GM18507 (cell line): Measurements from ENCODE around the gene DTNB.

ENCODE experiments used
- DNase-seq: peaks from one replicate; pipeline ENCODE4 v3.0.0; 2011; ENCODE audit warnings: low read depth; ENCODE audit not compliant: insufficient read length; ENCODE audit errors: extremely low spot score
- FAIRE-seq: peaks from 2 replicates; lab custom pipeline; 2011; peaks lifted over from hg19 to GRCh38; lab: Jason Lieb, UNC

The DTNB gene

DNA sequence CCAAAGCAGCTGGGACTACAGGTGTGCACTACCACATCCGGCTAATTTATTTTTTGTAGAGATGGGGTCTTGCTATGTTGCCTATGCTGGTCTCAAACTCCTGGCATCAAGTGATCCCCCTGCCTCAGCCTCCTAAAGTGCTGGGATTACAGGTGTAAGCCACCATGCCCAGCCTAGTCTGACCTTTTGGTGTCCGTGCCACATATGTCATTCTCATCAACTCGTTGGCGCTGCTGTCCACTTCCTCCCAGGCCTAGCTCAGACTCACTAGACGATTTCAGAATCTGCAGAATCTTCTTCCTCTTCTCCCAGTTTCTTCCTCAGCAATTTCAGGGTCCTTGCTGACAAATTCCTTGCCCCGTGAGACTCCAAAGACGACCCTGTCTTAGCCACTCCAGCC lies 291.9 kb downstream of the DTNB start:
- no peak for FAIRE-seq
- DNase-seq = no peak

DNA sequence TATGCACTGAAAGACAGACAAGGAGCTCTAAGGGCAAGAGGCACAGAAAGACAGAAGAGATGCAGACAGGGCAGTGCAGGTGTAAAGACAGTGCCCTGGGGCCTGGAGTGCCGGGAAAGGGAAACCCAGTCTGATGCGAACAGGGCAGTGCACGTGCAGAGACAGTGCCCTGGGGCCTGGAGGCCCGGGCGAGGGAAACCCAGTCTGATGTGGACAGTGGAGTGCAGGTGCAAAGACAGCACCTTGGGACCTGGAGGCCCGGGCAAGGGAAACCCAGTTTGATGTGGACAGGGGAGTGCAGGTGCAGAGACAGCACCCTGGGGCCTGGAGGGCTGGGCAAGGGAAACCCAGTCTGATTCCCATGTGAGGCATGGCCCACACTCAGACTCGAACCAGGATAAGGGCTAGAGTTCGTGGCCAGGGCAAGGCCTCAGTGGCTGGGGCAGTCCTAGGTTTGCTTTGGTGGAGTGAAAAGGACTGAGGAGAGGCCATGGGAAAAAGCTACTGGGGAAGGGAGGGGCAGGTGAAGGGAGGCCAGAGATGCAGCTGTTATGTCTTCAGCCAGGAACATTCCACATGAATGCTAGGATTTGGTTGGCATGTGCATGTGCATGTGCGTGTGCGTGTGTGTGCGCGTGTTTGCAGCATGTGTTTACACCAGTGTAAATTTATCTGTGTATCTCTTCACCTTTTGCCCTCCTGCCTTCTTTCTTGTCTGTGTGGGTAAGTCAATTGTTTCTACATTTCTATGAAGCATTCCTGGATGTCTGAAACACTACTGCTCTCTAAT lies 292.6 kb downstream of the DTNB start:
- FAIRE-seq (no peak), DNase-seq (no peak)

DNA sequence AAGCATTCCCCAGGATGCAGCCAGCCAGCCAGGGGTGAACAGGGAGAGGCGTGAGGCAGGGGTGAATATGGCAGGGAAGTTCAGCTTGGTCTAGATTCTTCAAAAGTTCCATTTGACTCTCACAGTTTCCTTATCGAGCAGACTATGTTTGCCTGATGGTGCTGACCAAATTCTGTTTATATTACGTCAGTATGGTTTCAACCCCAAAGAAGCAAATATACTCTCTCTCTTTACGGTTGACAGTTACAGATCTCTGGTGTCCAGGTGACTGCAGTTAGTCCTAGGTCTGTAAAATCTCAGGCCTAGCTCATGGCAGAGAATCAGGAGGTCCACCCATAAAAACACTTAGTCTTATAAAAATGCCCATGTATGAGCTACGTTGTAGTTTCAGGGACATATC lies 293.4 kb downstream of the DTNB start:
- FAIRE-seq (peak; percentile 60), DNase-seq (no peak)

DNA sequence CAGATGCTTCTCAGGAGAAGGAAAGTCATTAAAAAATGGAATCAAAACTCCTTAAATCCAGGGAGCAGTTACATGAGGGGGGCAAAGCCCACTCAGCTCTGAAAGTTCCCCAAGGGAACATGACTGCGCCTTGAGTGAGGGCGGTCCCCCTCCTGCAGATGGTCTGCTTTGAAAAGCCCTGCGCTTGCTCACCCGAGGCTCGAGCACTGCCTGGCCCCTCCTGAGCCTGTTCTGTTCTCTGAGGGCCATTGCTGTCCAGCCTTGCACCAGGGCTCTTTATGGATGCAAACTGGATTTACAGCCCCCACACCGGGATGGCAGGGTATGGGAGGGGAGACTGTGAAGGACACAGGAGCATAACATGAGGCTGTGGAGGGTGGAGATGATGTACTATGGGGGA lies 293.8 kb downstream of the DTNB start:
- FAIRE-seq (no peak), DNase-seq (no peak)

DNA sequence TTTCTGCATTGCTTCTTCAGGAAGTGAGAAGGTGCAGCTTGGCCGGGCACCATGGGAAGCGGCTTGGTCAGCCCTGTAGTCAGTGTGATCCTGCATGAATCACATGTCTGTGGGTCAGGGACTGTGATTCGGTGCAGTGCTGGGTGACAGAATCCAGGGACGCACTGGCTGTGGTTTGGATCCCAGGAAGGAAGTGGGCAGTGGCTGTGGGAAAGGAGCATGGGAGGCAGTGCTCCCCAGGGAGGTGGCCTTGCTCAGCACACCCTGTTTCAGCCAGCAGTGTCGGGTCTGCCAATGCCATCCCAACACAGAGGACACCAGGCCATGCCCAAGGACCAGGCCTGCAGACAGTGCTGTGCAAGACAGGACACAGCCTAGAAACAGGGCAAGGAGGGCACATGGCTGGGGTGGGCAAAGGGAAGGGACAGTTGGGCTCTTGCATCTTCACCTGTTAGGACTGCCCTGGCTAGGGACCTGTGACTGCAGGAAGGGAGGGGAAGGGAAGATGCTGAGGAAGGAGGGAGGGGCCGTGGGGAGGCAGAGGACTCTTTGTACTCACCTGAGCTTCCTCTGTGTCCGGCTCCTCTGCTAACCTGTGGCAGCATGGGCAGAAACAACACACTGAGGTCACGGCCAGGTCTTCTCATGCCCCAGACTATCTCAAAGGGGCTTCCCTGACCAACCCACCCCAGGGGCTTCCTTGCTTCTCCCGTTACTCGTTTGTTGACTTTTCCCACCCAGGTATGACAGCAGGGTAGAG lies 294.5 kb downstream of the DTNB start:
- no peak for FAIRE-seq

DNA sequence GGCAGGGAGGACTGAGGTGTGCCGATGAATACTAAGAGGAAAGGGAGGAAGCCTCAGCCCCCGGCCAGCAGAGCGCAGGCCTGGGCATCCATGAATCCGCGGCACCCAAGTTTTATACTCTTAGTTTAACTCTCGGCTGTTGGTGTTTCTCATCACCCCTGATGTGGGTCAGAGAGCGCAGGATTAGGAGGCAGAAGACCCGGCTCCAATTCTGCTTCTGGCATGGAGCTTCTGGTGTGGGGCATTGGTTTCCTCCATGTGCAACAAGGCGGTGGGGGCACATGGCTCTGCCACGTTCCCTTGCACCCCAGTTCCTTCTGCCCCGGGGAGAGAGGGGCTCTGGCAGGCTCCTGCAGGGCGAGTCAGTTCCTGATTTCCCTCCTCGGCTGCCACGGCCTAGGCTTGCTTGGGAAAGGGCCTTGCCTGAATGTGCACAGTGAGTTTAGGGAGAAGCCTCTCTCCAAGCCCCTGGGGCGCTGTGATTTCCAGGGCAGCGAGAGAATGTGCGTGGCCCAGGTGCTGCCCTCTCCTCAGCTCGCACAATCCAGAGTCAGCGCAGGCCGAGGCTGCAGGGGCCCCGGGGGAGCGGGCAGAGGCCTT lies 295.5 kb downstream of the DTNB start:
- FAIRE-seq (no peak), DNase-seq (no peak)

More for the DNA sequence above, 294.5 kb downstream of the DTNB start:
- no peak for DNase-seq

DNA sequence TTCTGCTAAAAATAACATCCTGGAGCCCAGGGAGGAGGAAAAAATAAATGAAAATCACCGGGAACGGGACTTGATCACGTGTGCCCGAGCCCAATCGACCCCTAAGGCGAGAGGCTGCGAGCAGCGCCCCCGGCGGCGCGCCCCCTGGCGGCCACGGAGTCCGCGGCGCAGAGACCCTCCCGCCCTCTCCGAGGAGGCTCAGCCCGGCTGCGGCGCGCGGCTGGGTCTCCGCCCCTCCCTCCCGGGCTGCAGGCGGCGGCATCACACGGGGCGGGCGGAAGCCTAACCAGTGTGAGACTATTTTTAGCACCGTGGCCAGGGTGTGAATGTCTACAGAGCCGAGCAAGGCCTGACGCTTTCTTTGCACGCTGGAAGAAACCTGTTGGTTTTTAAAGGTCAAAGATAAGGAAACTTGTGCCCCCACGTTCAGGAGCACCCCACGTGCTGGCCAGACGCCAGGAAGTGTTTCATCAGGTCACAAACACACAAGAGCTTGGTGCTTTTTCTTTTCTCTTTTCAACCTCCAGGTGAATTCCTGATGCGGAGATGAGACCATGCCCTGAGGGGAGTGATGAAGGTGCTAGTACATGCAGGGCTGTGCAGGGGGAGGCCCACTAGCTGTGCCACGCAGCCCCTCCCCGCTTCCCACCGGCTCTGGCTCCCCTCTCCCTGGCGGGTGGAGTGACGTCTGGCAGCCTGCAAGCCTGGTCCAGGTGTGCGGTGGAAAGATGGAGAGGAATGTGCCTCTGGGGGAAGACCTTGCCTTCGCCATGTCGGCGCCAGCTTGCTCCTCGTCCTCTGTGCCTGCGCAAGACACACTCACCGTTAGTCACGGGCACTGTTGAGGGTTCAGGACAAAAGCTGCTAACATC lies 296.4 kb downstream of the DTNB start:
- FAIRE-seq (peak; percentile 99), DNase-seq (peak; percentile 88)

DNA sequence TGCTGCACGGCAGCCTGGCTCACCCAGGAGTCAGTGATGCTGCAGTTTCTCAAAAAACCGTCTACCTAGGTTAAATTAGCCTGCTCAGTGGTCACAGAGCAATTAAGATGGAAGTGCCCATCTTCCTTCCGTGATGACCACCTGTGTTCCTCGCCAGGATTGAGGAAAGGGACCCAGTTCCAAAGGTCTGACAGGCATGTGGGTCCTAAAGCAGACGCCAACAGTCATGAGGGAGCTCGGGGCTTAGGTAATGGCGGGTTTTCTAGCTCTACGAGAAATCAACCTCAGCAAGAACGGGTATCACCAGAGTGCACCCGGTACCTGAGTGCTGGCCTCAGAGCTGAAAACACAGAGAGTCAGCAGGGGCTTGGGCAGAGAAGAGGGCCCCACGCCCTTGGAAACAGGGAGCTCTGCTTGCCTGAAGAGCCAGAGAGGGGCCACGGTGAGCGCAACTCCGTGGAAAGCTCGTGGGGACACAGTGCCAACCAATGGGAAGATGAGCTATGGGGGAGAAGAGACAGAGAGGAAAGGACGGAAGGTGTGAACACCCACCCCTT lies 297.3 kb downstream of the DTNB start:
- DNase-seq (no peak), FAIRE-seq (no peak)

DNA sequence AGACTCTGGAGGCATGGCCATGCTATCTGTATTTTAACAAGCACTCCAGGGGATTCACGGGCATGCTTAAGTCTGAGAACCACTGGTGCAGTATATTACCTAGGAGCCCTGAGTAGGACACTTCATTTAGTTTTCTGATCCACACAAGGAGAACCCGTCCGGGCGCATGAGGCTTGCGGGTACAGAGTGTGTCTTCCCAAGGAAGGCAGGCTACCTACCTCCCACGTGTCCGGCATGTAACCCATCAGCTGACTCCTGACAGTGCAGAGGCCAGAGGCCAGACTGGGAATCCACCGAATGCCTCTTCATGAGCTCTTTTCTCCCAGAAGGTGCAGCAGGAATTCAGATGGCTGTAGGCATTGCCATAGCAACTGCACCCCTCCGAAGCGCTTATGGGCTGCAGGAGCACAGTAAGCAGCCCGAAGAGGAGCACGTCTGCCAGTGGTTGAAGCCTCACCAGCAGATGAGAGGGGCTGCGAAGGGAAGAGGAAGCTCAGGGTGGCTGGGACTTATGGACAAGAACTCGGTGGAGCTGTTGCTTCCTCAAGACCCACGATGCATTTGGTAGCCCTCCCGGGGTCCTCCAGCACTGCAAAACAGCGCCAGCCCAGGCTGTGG lies 297.9 kb downstream of the DTNB start:
- FAIRE-seq (no peak), DNase-seq (no peak)

DNA sequence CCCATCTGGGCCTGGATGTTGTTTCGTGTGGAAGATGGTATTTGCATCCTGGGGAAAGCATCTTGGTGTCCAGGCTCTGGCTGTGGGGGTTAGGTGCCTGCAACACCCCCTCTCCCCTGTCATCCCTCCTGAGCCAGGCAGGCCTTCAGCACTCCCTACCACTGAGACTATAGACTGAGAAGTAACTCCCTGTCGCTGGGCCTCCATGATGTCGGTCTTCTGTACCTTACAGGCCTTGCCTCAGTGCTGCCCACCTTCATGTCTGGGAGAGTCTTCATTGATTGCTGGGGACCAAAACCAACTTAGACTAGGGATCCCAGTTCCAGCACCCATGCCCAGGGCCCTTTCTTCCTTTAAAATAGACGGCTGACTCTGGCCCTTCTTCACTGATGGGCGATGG lies 298.6 kb downstream of the DTNB start:
- FAIRE-seq (no peak), DNase-seq (no peak)

DNA sequence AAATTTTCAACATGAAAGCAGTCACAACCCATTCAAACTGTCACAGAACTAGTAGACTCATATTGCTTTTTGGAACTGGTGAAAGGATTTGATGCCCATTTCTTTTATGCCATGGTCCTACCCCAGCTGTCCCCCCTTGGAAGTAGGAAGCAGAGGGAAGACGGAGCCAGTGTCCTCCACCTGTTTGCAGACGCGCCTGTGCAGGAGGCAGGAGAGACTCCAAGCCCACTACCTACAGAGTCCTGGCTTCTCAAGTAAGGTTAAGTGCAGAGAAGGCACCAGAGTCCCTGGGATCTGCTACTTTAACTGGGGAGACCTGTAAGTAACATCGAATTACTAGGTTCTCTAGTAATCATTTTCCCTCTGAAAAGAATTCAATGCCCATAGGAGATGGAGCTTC lies 299.0 kb downstream of the DTNB start:
- no peak for DNase-seq

DNA sequence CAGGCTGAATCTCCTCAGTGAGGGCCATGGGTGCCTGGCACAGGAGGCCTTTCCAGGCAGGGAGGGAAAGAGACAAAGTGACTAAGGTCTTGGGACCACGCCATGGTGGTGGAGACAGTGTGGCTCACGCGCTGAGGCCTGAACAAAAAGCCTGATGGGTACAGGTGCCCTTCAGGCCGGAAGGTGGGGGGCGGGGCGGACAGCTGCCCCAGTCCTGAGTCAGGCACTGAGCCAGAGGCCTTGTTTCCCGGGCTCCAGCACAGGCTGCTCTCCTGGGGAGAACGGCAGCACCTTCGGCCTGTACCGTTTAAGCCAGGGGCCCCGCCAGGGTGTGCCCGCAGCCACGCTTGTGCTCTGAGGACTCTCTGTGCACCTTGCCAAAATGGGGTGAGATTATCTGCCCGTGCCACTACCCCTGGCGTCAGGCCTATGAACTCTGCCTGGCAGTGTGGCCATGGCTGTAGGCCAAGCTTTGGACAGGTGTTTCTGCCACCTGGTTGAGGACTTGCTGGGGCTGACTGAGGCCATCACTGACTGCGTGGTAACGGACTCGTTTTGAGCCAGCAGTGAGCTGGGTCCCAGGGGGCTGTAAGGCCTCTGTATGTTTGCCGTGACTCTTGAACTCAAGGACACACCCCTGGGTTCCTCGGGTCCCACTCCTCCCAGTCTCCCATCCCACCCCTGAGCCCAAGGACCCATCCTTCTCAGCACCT lies 300.0 kb downstream of the DTNB start:
- DNase-seq (no peak), FAIRE-seq (no peak)

More for the DNA sequence above, 299.0 kb downstream of the DTNB start:
- FAIRE-seq = no peak

DNA sequence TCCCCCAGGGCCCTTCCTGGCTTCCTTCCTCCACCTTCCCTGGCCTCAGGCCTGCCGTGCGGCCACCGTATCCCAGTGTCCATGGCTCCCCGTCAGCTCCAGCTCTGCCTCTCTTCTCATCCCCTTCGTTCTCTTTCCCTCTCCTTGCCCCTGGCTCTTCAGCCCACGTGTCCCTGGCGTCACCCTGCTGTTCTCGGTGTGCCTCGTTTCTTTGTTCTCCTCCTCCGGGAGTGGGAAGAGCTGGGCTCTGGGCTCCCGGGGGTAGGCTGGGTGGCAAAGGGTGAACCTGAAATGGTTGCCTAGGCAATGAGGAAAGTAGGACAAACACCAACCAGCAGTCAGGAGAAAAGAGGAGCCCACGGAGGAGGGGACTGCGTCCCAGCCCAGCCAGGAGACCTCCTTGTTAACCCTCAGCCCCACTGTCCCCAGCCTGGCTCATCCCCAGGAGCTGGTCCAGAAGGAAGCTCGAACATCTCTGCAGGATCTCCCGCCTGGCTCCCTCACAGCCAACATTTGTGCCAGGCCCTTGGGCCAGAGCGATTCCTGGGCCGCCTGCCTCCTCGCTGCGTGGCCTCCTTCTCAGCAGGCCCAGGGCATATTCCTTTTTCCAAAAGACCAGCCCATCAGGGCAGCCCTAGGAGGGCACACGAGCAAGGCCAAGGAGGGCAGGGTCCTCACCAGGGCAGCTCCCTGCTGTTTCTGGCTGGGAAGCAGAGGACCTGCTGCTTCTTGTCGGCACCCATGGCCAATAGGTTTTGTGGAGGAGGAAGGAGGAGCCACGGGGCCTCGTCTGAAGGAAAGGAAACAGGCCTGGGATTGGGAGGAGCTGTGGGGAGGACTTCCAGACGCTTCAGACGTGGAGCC lies 300.7 kb downstream of the DTNB start:
- DNase-seq (no peak), FAIRE-seq (no peak)

DNA sequence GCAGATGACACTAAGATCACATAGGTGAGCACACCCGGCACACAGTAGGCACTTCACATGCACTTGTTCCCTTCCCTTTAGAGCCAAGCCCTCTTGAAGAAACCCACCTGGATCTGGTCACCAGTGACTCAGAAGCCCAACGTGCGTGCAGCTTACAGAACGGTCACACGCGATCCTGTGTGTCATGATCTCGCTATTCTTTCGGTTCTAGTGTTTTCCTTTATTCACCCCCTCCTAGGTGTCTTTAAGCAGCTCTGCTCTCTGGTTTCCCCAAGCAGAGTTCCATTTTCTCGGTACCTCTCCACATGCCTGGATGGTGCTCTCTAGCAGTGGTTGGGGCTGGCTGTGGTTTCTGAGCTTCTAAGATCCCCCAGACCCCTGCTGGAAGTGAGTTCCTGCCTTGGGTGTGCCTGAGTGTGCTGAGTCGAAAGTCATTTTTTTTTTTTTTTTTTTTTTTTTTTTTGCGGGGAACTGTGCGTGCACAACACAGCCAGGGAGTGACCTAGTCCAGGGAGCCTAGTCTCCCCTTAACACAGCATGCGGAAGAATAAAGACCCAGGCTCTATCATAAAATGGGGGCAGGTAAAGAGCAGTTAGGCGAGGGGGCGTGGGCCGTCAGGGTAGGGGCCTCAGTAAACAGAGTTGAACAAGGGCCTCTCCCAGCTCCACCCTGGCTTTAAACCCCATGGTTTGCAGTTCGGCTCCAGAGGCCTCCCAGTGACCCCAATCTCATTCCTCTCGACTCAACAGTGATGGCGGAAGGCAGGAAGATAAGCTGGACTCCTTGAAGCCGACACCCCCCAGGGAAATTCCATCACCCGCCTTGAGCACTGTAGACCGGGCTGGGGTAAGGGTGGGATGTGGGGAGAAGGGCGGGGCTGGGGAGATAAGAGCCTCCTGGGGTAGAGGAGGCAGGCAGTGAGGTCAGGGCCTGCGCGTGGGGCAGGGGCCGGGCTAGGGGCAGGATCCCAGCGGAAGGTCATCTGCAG lies 301.8 kb downstream of the DTNB start:
- FAIRE-seq = no peak
- no peak for DNase-seq

DNA sequence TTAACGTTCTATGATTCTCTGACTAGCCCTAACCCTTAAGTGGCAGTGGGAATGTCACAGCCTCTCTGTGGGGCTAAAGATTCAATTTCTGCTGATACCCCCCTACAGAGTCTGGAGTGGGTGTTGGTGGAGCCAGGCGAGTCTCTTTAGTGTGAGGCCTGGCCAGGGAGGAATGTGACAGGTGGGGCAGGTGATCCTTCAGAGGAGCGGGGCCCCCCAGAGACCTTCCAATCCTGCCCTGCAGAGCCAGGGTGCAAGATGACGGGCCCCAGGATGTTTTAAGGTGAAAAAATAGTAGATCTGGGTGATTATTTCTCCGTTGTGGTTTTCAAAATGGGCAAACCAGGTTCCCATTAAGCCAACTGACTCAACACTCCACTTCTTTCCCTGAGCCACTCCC lies 303.5 kb downstream of the DTNB start:
- FAIRE-seq (no peak), DNase-seq (no peak)

DNA sequence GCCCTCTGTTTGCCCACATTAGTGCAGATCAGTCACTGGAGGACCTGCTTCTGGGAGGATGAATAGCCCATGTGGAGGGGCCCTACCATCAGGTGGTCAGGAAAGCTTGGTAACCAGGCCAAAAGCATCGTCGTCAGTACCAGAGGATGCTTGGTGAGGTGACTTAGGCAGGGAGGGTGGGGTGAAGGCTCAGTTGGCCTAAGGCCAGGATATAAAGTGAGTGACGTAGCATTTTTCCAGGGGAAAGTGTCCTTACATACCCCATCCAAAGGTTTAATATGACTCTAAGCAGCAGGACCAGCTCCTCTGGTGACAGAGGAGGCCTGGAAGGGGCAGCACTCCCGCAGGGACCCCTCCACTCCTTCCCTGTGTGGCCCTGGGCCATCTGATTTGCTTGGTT lies 303.9 kb downstream of the DTNB start:
- DNase-seq (no peak), FAIRE-seq (no peak)
